H1 (cell line): Measurements from ENCODE around the gene FGGY. TPM values are rescaled to one million over a fixed set of nuclear protein-coding genes. Genes with fewer than 3 reads are reported as not detected.

Experiments used
- CTCF ChIA-PET: fragments of 300-600 bp; sonication (Branson Sonifier 250); formaldehyde crosslinking; loops from one replicate; lab custom pipeline; 2021; ENCODE audit not compliant: partially characterized antibody; lab: Charles Lee
- POLR2A ChIA-PET: fragments of 300-600 bp; sonication (Branson Sonifier 250); formaldehyde crosslinking; loops from one replicate; lab custom pipeline; 2021; ENCODE audit warnings: inconsistent platforms; ENCODE audit not compliant: partially characterized antibody; lab: Charles Lee
- DNase-seq, 2 experiments: peaks; one replicate each; pipeline versions ENCODE4 v3.0.0 to v3.0.0-alpha.2; 2010 to 2022; ENCODE audit warnings: low spot score in 2 of 2, low read depth in 1 of 2, mixed read lengths in 1 of 2
- FAIRE-seq: peaks from 2 replicates; lab custom pipeline; 2011; peaks lifted over from hg19 to GRCh38; lab: Jason Lieb, UNC
- H2AFZ ChIP-seq: 2 replicates; pipeline ENCODE4 v1.8.1; 2012; ENCODE audit warnings: low read length, inconsistent platforms
- H2AK5ac ChIP-seq: 2 replicates; pipeline ENCODE4 v1.6.1; 2013; ENCODE audit warnings: low read depth, low read length
- H2BK120ac ChIP-seq: replicated peaks from 2 replicates; pipeline ENCODE3; 2013; ENCODE audit warnings: low read depth, low read length, inconsistent platforms
- H2BK12ac ChIP-seq: 2 replicates; pipeline ENCODE4 v1.6.1; 2013; ENCODE audit warnings: low read depth, low read length
- H2BK15ac ChIP-seq: 2 replicates; pipeline ENCODE4 v1.6.1; 2013; ENCODE audit warnings: low read length
- H2BK20ac ChIP-seq: 2 replicates; pipeline ENCODE4 v1.6.1; 2013; ENCODE audit warnings: low read length
- H2BK5ac ChIP-seq: 2 replicates; pipeline ENCODE4 v1.6.1; 2013; ENCODE audit warnings: low read depth, low read length
- H3K14ac ChIP-seq: 2 replicates; pipeline ENCODE4 v1.6.1; 2013; ENCODE audit warnings: inconsistent platforms; ENCODE audit not compliant: insufficient read length
- H3K18ac ChIP-seq: 2 replicates; pipeline ENCODE4 v1.6.1; 2013; ENCODE audit warnings: low read length; ENCODE audit errors: extremely low read depth
- H3K23ac ChIP-seq: 2 replicates; pipeline ENCODE4 v1.6.1; 2013; ENCODE audit warnings: inconsistent platforms; ENCODE audit not compliant: insufficient read length
- H3K23me2 ChIP-seq: 2 replicates; pipeline ENCODE4 v1.6.1; 2013; ENCODE audit warnings: low read depth, low read length
- H3K27ac ChIP-seq: 2 replicates; pipeline ENCODE4 v1.6.1; 2011; ENCODE audit warnings: low read depth, low read length, inconsistent platforms
- H3K27me3 ChIP-seq, 4 experiments: replicated peaks in 1 of 4; 1 replicate in 1 of 4; 2 replicates in 3 of 4; pipeline versions ENCODE4 v1.6.1 to v1.8.1; 2011 to 2013; ENCODE audit warnings: low read length in 3 of 4, mild to moderate bottlenecking in 3 of 4, inconsistent platforms in 2 of 4, mixed read lengths in 2 of 4, moderate library complexity in 1 of 4; ENCODE audit not compliant: control insufficient read depth in 3 of 4, insufficient read depth in 3 of 4; ENCODE audit errors: extremely low read depth in 1 of 4
- H3K36me3 ChIP-seq, 4 experiments: 2 replicates each; pipeline versions ENCODE4 v1.6.1 to v1.8.1; 2011 to 2013; ENCODE audit warnings: mild to moderate bottlenecking in 4 of 4, low read length in 3 of 4, moderate library complexity in 2 of 4, control low read depth in 1 of 4, inconsistent platforms in 1 of 4; ENCODE audit not compliant: insufficient read depth in 4 of 4, control insufficient read depth in 2 of 4
- H3K4ac ChIP-seq: replicated peaks from 2 replicates; pipeline ENCODE3; 2013; ENCODE audit warnings: low read length, low read depth, mixed read lengths, inconsistent platforms; ENCODE audit not compliant: insufficient read length
- H3K4me1 ChIP-seq, 4 experiments: replicated peaks in 1 of 4; 1 replicate in 1 of 4; 2 replicates in 3 of 4; pipeline versions ENCODE4 v1.6.1 to v1.8.1; 2011 to 2013; ENCODE audit warnings: low read length in 3 of 4, inconsistent platforms in 2 of 4, mixed read lengths in 1 of 4; ENCODE audit not compliant: insufficient read depth in 4 of 4, control insufficient read depth in 3 of 4
- H3K4me2 ChIP-seq, 2 experiments: 2 replicates each; pipeline versions ENCODE4 v1.6.1 to v1.8.1; 2011 to 2013; ENCODE audit warnings: low read depth in 2 of 2, low read length in 2 of 2, control low read depth in 1 of 2, inconsistent platforms in 1 of 2, mild to moderate bottlenecking in 1 of 2; ENCODE audit not compliant: insufficient read depth in 1 of 2
- H3K4me3 ChIP-seq, 4 experiments: fragments of 200-600, 300-600 bp in 1 of 4; sonication (generic), shearing (Covaris generic), sonication (Bioruptor Twin) in 1 of 4; 2 replicates each; pipeline versions ENCODE4 v1.5.1 to v1.8.1; 2011 to 2016; ENCODE audit warnings: low read length in 4 of 4, low read depth in 3 of 4, control low read depth in 2 of 4, inconsistent platforms in 2 of 4, mild to moderate bottlenecking in 2 of 4, mixed read lengths in 1 of 4, moderate library complexity in 1 of 4; ENCODE audit not compliant: insufficient read depth in 2 of 4; ENCODE audit errors: extremely low read depth in 1 of 4
- H3K56ac ChIP-seq: replicated peaks from 2 replicates; pipeline ENCODE3; 2013; ENCODE audit warnings: low read depth, mild to moderate bottlenecking, mixed read lengths, low read length, inconsistent platforms; ENCODE audit not compliant: insufficient read length
- H3K79me1 ChIP-seq: 2 replicates; pipeline ENCODE4 v1.6.1; 2013; ENCODE audit warnings: low read depth, low read length, control low read depth
- H3K79me2 ChIP-seq, 2 experiments: 2 replicates each; pipeline versions ENCODE4 v1.6.1 to v1.8.1; 2012 to 2013; ENCODE audit warnings: low read length in 2 of 2, mild to moderate bottlenecking in 2 of 2, inconsistent platforms in 1 of 2; ENCODE audit not compliant: insufficient read depth in 2 of 2, control insufficient read depth in 1 of 2
- H3K9ac ChIP-seq, 4 experiments: replicated peaks in 1 of 4; 1 replicate in 1 of 4; 2 replicates in 3 of 4; pipeline versions ENCODE4 v1.6.1 to v1.8.1; 2011 to 2013; ENCODE audit warnings: low read depth in 3 of 4, low read length in 3 of 4, control low read depth in 2 of 4, mild to moderate bottlenecking in 2 of 4, moderate library complexity in 2 of 4, inconsistent platforms in 1 of 4; ENCODE audit errors: extremely low read depth in 1 of 4
- H3K9me3 ChIP-seq, 2 experiments: 2 replicates each; pipeline versions ENCODE4 v1.6.1 to v1.8.1; 2012 to 2013; ENCODE audit warnings: mild to moderate bottlenecking in 2 of 2, moderate library complexity in 2 of 2, control low read depth in 1 of 2, inconsistent platforms in 1 of 2, low read depth in 1 of 2, low read length in 1 of 2, mixed read lengths in 1 of 2; ENCODE audit not compliant: insufficient read depth in 2 of 2
- H4K20me1 ChIP-seq, 2 experiments: replicated peaks in 1 of 2; 2 replicates each; pipeline versions ENCODE3 to v1.8.1; 2011 to 2013; ENCODE audit warnings: inconsistent platforms in 2 of 2, low read length in 2 of 2, mild to moderate bottlenecking in 1 of 2; ENCODE audit not compliant: insufficient read depth in 2 of 2, control insufficient read depth in 1 of 2
- H4K5ac ChIP-seq: 2 replicates; pipeline ENCODE4 v1.6.1; 2013; ENCODE audit warnings: low read length, low read depth, mixed read lengths, inconsistent platforms; ENCODE audit not compliant: insufficient read length
- H4K8ac ChIP-seq: 2 replicates; pipeline ENCODE4 v1.8.0; 2013; ENCODE audit warnings: mild to moderate bottlenecking, moderate library complexity, low read length, inconsistent platforms; ENCODE audit not compliant: insufficient read depth; ENCODE audit errors: extremely low read depth
- H4K91ac ChIP-seq: replicated peaks from 2 replicates; pipeline ENCODE3; 2013; ENCODE audit warnings: low read length, mixed read lengths, inconsistent platforms; ENCODE audit not compliant: insufficient read length
- ATF2 ChIP-seq: IDR thresholded peaks from 2 replicates; pipeline ENCODE4 v1.6.1; 2012; ENCODE audit warnings: low read length, inconsistent platforms
- E2F6 ChIP-seq: IDR thresholded peaks from 2 replicates; pipeline ENCODE4 v1.6.1; 2012; ENCODE audit warnings: inconsistent platforms
- EP300 ChIP-seq, 2 experiments: IDR thresholded peaks; 1 replicate in 1 of 2; 2 replicates in 1 of 2; pipeline ENCODE4 v1.6.1; 2011 to 2012; ENCODE audit warnings: low read depth in 2 of 2, low read length in 2 of 2, mild to moderate bottlenecking in 2 of 2, borderline replicate concordance in 1 of 2, inconsistent platforms in 1 of 2, moderate library complexity in 1 of 2
- KDM1A ChIP-seq: fragments of 200-600, 300-600 bp; sonication (generic); IDR thresholded peaks from 2 replicates; pipeline ENCODE4 v1.7.1; 2016; ENCODE audit warnings: mild to moderate bottlenecking, low read length, borderline replicate concordance
- PHF8 ChIP-seq: fragments of 200-600 bp; sonication (generic); conservative IDR thresholded peaks from 2 replicates; pipeline ENCODE4 v1.7.1; 2012; ENCODE audit warnings: low read depth, mild to moderate bottlenecking, inconsistent platforms, low read length, moderate library complexity
- SUZ12 ChIP-seq: fragments of 200-600 bp; sonication (generic); IDR thresholded peaks from 2 replicates; pipeline ENCODE4 v1.6.1; 2012; ENCODE audit warnings: mild to moderate bottlenecking, inconsistent platforms, low read length, moderate library complexity, mixed read lengths
- YY1 ChIP-seq: IDR thresholded peaks from 2 replicates; pipeline ENCODE4 v1.6.1; 2011; ENCODE audit warnings: low read depth, mild to moderate bottlenecking, low read length
- WGBS, 2 experiments: shearing (Covaris generic) in 1 of 2; methylation state at CpG; one replicate each; pipeline versions ENCODE4 v1.1.6 to v1.1.7; 2013 to 2015; ENCODE audit warnings: low lambda C conversion rate in 2 of 2, mixed read lengths in 2 of 2, inconsistent platforms in 1 of 2, low coverage in 1 of 2, missing lambda C conversion rate in 1 of 2; ENCODE audit not compliant: insufficient replicate concordance in 2 of 2, insufficient coverage in 1 of 2, insufficient read length in 1 of 2; ENCODE audit errors: extremely low coverage in 1 of 2, missing lambda C conversion rate in 1 of 2; 5-methylcytosine and 5-hydroxymethylcytosine counted together
- polyA plus RNA-seq, 7 experiments: library from polyadenylated mRNA; depleted of rRNA in 3 of 7; stranded (reverse) in 5 of 7; unstranded in 2 of 7; fragments of >200 nt in 5 of 7; fragments of 200-250 nt in 2 of 7; gene quantifications; 1 replicate in 5 of 7; 2 replicates in 1 of 7; 4 replicates in 1 of 7; pipeline versions ENCODE4 v1.2.1 to v1.2.3, GENCODE V29; 2011 to 2013; ENCODE audit warnings: missing spikeins in 2 of 7, mixed read lengths in 2 of 7
- total RNA-seq: library from RNA; stranded (reverse); fragmentation: NEBNext Ultra II Directional; extraction: Animal tissue kit (Norgen Biotek cat#: 25700); gene quantifications from 2 replicates; pipeline ENCODE4 v1.2.1, GENCODE V29; 2021

FGGY gene
- total and polyA plus RNA-seq, 2 of the 8 experiments (the other 6 are each of a cell fraction or from before 2014, with no cell fraction given), result 10.3 to 12.5 TPM

GRCh38 chr1:59689730-59690129 lies 392.8 kb downstream of the FGGY start:
- no peaks in the 10 kb centered on the region for H4K20me1 ChIP-seq
- no peak overlapping the region for H4K8ac ChIP-seq
- TF ChIP-seq SUZ12 (no peak), PHF8 (no peak), ATF2 (no peak), E2F6 (no peak), EP300 (IDR thresholded peaks at IDR 0.05; ENCODE audit: borderline replicate concordance in 1 of 2, low read depth in 2 of 2, low read length in 2 of 2) (no peak), YY1 (no peak), KDM1A (no peak)
- no peaks in the 10 kb centered on the region; the same call in 1 of the 2 replicates for H3K23me2 ChIP-seq
- no peaks in the 10 kb centered on the region for H3K9me3 ChIP-seq
- no peak overlapping the region for H3K27ac ChIP-seq
- no peak overlapping the region for H3K14ac ChIP-seq
- no peak overlapping the region for H3K9ac ChIP-seq
- WGBS, 2 experiments, result 83% methylated on average over 1 of the region's 1 CpG; no CpG with 5 or more reads in 1 of the 2 experiments
- H2AK5ac ChIP-seq, result no peak overlapping the region
- H3K4me2 ChIP-seq, result no peak overlapping the region
- no peaks in the 10 kb centered on the region; a peak in 1 of 7 replicates for H3K27me3 ChIP-seq
- ChIA-PET POLR2A (no interaction called here), CTCF (interaction anchor here (0.5 to 2.2 kb wide), 4 partner anchors 9 to 648 kb away, joined by 3 to 12 read pairs (median 4); no protein-coding TSS in a partner anchor)
- H3K18ac ChIP-seq, result no peak overlapping the region
- no peak overlapping the region for H3K23ac ChIP-seq
- H3K4me1 ChIP-seq, result peaks cover 0 to 6% (median 1%) of the 10 kb centered on the region in 4 experiments; a peak in 2 of 7 replicates
- no peaks in the 10 kb centered on the region for H3K79me1 ChIP-seq
- no peak overlapping the region for H3K4me3 ChIP-seq
- no peak overlapping the region for H4K5ac ChIP-seq
- H2AFZ ChIP-seq, result no peak overlapping the region
- H3K56ac ChIP-seq, result no peak overlapping the region
- H3K4ac ChIP-seq, result no peak overlapping the region
- H2BK12ac ChIP-seq, result no peak overlapping the region
- no peak overlapping the region for H4K91ac ChIP-seq
- DNase-seq, result no peak
- no peak overlapping the region for H2BK20ac ChIP-seq
- H3K36me3 ChIP-seq, result no peaks in the 10 kb centered on the region
- H2BK120ac ChIP-seq, result no peak overlapping the region
- no peak overlapping the region for H2BK5ac ChIP-seq
- H3K79me2 ChIP-seq, result no peaks in the 10 kb centered on the region
- H2BK15ac ChIP-seq, result no peak overlapping the region
- FAIRE-seq, result no peak
